T-cell (primary cell): Measurements from ENCODE around the gene ACTRT2. TPM values are rescaled to one million over a fixed set of nuclear protein-coding genes. Genes with fewer than 3 reads are reported as not detected.
A peak's percentile ranks its signal among the peaks of the same experiment; 100 is the strongest.

Source experiments
- ATAC-seq, 4 experiments: fragments of 200-7000 bp in 3 of 4; fragments of 150-1000 bp in 1 of 4; cut with Tn5 transposase; replicated peaks in 1 of 4; 1 replicate in 3 of 4; 2 replicates in 1 of 4; pipeline ENCODE4 v1.10.0; 2021; ENCODE audit warnings: moderate library complexity in 3 of 4, mild to moderate bottlenecking in 2 of 4, moderate number of reproducible peaks in 1 of 4
- CTCF ChIA-PET, 2 donors: fragments of 300-600 bp; sonication (Branson Sonifier 250); formaldehyde crosslinking; loops; one replicate each; lab custom pipeline; 2022; ENCODE audit warnings: antibody characterized with exemption in 2 of 2; lab: Charles Lee
- POLR2A ChIA-PET, 2 donors: fragments of 300-600 bp; sonication (Branson Sonifier 250); formaldehyde crosslinking; loops; one replicate each; lab custom pipeline; 2022; ENCODE audit warnings: antibody characterized with exemption in 2 of 2; lab: Charles Lee
- DNase-seq, 35 experiments: peaks; one replicate each; pipeline versions ENCODE4 v3.0.0 to v3.0.0-alpha.2; 2013 to 2023
- H3K27ac ChIP-seq: one replicate; pipeline ENCODE4 v1.5.1; 2013; ENCODE audit warnings: low read length
- H3K27me3 ChIP-seq, 2 experiments: replicated peaks in 1 of 2; 1 replicate in 1 of 2; 2 replicates in 1 of 2; pipeline versions ENCODE4 v1.6.1 to v1.7.0; 2013; ENCODE audit warnings: low read length in 1 of 2, mixed read lengths in 1 of 2; ENCODE audit not compliant: control insufficient read depth in 2 of 2, insufficient read depth in 2 of 2; ENCODE audit errors: extremely low read depth in 1 of 2
- H3K36me3 ChIP-seq, 2 donors: 1 replicate in 1 of 2; 2 replicates in 1 of 2; pipeline versions ENCODE4 v1.6.1 to v1.7.0; 2013; ENCODE audit warnings: low read length in 1 of 2; ENCODE audit not compliant: control insufficient read depth in 2 of 2, insufficient read depth in 1 of 2; ENCODE audit errors: extremely low read depth in 1 of 2
- H3K4me1 ChIP-seq, 2 experiments: 1 replicate in 1 of 2; 2 replicates in 1 of 2; pipeline versions ENCODE4 v1.6.1 to v1.7.0; 2013; ENCODE audit warnings: low read length in 2 of 2, mixed read lengths in 1 of 2; ENCODE audit not compliant: insufficient read depth in 2 of 2, control insufficient read depth in 1 of 2; ENCODE audit errors: extremely low read depth in 1 of 2
- H3K4me3 ChIP-seq, 2 donors: 1 replicate in 1 of 2; 2 replicates in 1 of 2; pipeline versions ENCODE4 v1.5.1 to v1.7.0; 2013; ENCODE audit warnings: mild to moderate bottlenecking in 2 of 2, low read length in 1 of 2, moderate library complexity in 1 of 2; ENCODE audit not compliant: control insufficient read depth in 1 of 2; ENCODE audit errors: extremely low read depth in 1 of 2
- H3K9me3 ChIP-seq: 2 replicates; pipeline ENCODE4 v1.7.0; 2013
- H3K27ac Mint-ChIP-seq, 2 donors: one replicate each; pipeline ENCODE4 v1.8.0; 2020 to 2021; ENCODE audit warnings: mild to moderate bottlenecking in 2 of 2, mixed read lengths in 2 of 2
- H3K27me3 Mint-ChIP-seq, 2 donors: one replicate each; pipeline ENCODE4 v1.8.0; 2021 to 2022; ENCODE audit warnings: mixed read lengths in 2 of 2
- H3K36me3 Mint-ChIP-seq: one replicate; pipeline ENCODE4 v1.8.0; 2021; ENCODE audit warnings: mixed read lengths
- H3K4me1 Mint-ChIP-seq, 3 donors: one replicate each; pipeline ENCODE4 v1.8.0; 2020 to 2022; ENCODE audit warnings: mixed read lengths in 3 of 3, mild to moderate bottlenecking in 1 of 3
- H3K4me3 Mint-ChIP-seq, 3 donors: one replicate each; pipeline ENCODE4 v1.8.0; 2020 to 2022; ENCODE audit warnings: mild to moderate bottlenecking in 3 of 3, mixed read lengths in 3 of 3, moderate library complexity in 3 of 3
- H3K9me3 Mint-ChIP-seq, 3 donors: one replicate each; pipeline ENCODE4 v1.8.0; 2020 to 2022; ENCODE audit warnings: mixed read lengths in 3 of 3
- WGBS: methylation state at CpG from one replicate; pipeline ENCODE4 v1.1.5; 2013; ENCODE audit warnings: missing lambda C conversion rate; ENCODE audit not compliant: insufficient coverage; 5-methylcytosine and 5-hydroxymethylcytosine counted together
- total RNA-seq, 35 experiments: library from RNA in 6 of 35; stranded (reverse) in 6 of 35; fragments of 120-200 nt in 1 of 35; gene quantifications; one replicate each; pipeline versions ENCODE4 v1.2.1 to v1.2.4 and lab custom pipeline; 2013 to 2026

The ACTRT2 gene
- total RNA-seq, 5 donors from 2014 or later (not counting 1 experiment from before 2014, with no cell fraction given): not detected

- no peak overlapping the region for H3K4me3 ChIP-seq
- Mint-ChIP-seq H3K4me3 (no peak overlapping the region), H3K4me1 (no peaks in the 10 kb centered on the region), H3K27me3 (peaks cover 4 to 7% of the 10 kb centered on the region in 2 donors), H3K9me3 (peaks cover 4 to 21% (median 19%) of the 10 kb centered on the region in 3 donors), H3K36me3 (no peaks in the 10 kb centered on the region), H3K27ac (no peak overlapping the region)
- no peaks in the 10 kb centered on the region for H3K9me3 ChIP-seq
- peak in 1 of 35 experiments; percentile 2 for DNase-seq
- ATAC-seq: no peak
- no peak overlapping the region for H3K27ac ChIP-seq
- no peaks in the 10 kb centered on the region for H3K4me1 ChIP-seq
- peaks cover 0 to 13% of the 10 kb centered on the region in 2 experiments for H3K27me3 ChIP-seq
- ChIA-PET POLR2A (no interaction called here), CTCF (no interaction called here)
- 78% methylated on average over 9 of the region's 18 CpGs for WGBS
- no peaks in the 10 kb centered on the region for H3K36me3 ChIP-seq
These were observed 29.3 kb upstream of the ACTRT2 start for GRCh38 chr1:2991753-2992495.

GRCh38 chr1:2998503-2999100 is 22.7 kb upstream of the ACTRT2 start:
- 57% methylated on average over 4 of the region's 9 CpGs for WGBS
- Histone ChIP-seq H3K4me1 (no peaks in the 10 kb centered on the region), H3K27ac (no peak overlapping the region), H3K9me3 (no peaks in the 10 kb centered on the region), H3K27me3 (peaks cover 0 to 37% of the 10 kb centered on the region in 2 experiments), H3K4me3 (no peak overlapping the region), H3K36me3 (no peaks in the 10 kb centered on the region)
- Mint-ChIP-seq H3K9me3 (peaks cover 11 to 25% (median 15%) of the 10 kb centered on the region in 3 donors), H3K4me1 (no peaks in the 10 kb centered on the region), H3K27ac (no peak overlapping the region), H3K27me3 (peaks cover 4 to 25% of the 10 kb centered on the region in 2 donors), H3K36me3 (no peaks in the 10 kb centered on the region), H3K4me3 (no peak overlapping the region)
- DNase-seq (peak in 1 of 35 experiments; percentile 0), ATAC-seq (no peak)
- ChIA-PET POLR2A (no interaction called here), CTCF (no interaction called here)

- peaks cover 7 to 21% (median 10%) of the 10 kb centered on the region in 3 donors for H3K9me3 Mint-ChIP-seq
These were observed 22.1 kb upstream of the ACTRT2 start for GRCh38 chr1:2999138-2999537.

GRCh38 chr1:2999571-2999970 is 21.7 kb upstream of the ACTRT2 start:
- H3K9me3 Mint-ChIP-seq: peaks cover 7 to 16% (median 7%) of the 10 kb centered on the region in 3 donors
- POLR2A ChIA-PET: no interaction called here

More at GRCh38 chr1:2999138-2999537, 22.1 kb upstream of the ACTRT2 start:
- Mint-ChIP-seq H3K4me1 (no peaks in the 10 kb centered on the region), H3K36me3 (no peaks in the 10 kb centered on the region), H3K4me3 (no peak overlapping the region), H3K27ac (no peak overlapping the region), H3K27me3 (peaks cover 4 to 28% of the 10 kb centered on the region in 2 donors)
- CTCF ChIA-PET: no interaction called here
- Histone ChIP-seq H3K4me3 (no peak overlapping the region), H3K36me3 (no peaks in the 10 kb centered on the region), H3K27me3 (peaks cover 0 to 42% of the 10 kb centered on the region in 2 experiments), H3K4me1 (no peaks in the 10 kb centered on the region), H3K9me3 (no peaks in the 10 kb centered on the region), H3K27ac (no peak overlapping the region)
- ATAC-seq (no peak), DNase-seq (no peak)
- no CpG with 5 or more reads among the region's 2 CpGs for WGBS
- POLR2A ChIA-PET: no interaction called here

GRCh38 chr1:3000214-3000613 is 21.1 kb upstream of the ACTRT2 start:
- H3K9me3 ChIP-seq: no peaks in the 10 kb centered on the region

More at GRCh38 chr1:2999571-2999970, 21.7 kb upstream of the ACTRT2 start:
- DNase-seq (peak in 1 of 35 experiments; percentile 3), ATAC-seq (no peak)
- no peak overlapping the region for H3K4me3 ChIP-seq
- H3K27me3 ChIP-seq: peaks cover 0 to 47% of the 10 kb centered on the region in 2 experiments
- 67% methylated on average over 2 of the region's 6 CpGs for WGBS
- Mint-ChIP-seq H3K36me3 (no peaks in the 10 kb centered on the region), H3K4me3 (no peak overlapping the region), H3K4me1 (no peaks in the 10 kb centered on the region), H3K27me3 (peaks cover 4 to 30% of the 10 kb centered on the region in 2 donors), H3K27ac (no peak overlapping the region)
- no peaks in the 10 kb centered on the region for H3K4me1 ChIP-seq
- H3K36me3 ChIP-seq: no peaks in the 10 kb centered on the region
- CTCF ChIA-PET: no interaction called here
- no peaks in the 10 kb centered on the region for H3K9me3 ChIP-seq
- no peak overlapping the region for H3K27ac ChIP-seq

GRCh38 chr1:3000671-3001470 is 20.4 kb upstream of the ACTRT2 start:
- H3K27me3 Mint-ChIP-seq: peaks cover 4 to 35% of the 10 kb centered on the region in 2 donors
- H3K36me3 Mint-ChIP-seq: no peaks in the 10 kb centered on the region
- Histone ChIP-seq H3K27ac (no peak overlapping the region), H3K36me3 (no peaks in the 10 kb centered on the region), H3K27me3 (peaks cover 0 to 60% of the 10 kb centered on the region in 2 experiments), H3K4me3 (no peak overlapping the region), H3K4me1 (no peaks in the 10 kb centered on the region), H3K9me3 (no peaks in the 10 kb centered on the region)
- DNase-seq (peak in 1 of 35 experiments; percentile 3), ATAC-seq (no peak)
- ChIA-PET CTCF (no interaction called here), POLR2A (no interaction called here)
- H3K4me3 Mint-ChIP-seq: no peak overlapping the region
- H3K9me3 Mint-ChIP-seq: peaks cover 3 to 12% (median 7%) of the 10 kb centered on the region in 3 donors
- H3K27ac Mint-ChIP-seq: no peak overlapping the region
- H3K4me1 Mint-ChIP-seq: no peaks in the 10 kb centered on the region
- 75% methylated on average over 11 of the region's 20 CpGs for WGBS

More at GRCh38 chr1:3000214-3000613, 21.1 kb upstream of the ACTRT2 start:
- Mint-ChIP-seq H3K9me3 (peaks cover 7 to 16% (median 7%) of the 10 kb centered on the region in 3 donors), H3K27me3 (peaks cover 4 to 30% of the 10 kb centered on the region in 2 donors), H3K4me1 (no peaks in the 10 kb centered on the region), H3K36me3 (no peaks in the 10 kb centered on the region), H3K4me3 (no peak overlapping the region), H3K27ac (no peak overlapping the region)
- H3K27me3 ChIP-seq: peaks cover 0 to 53% of the 10 kb centered on the region in 2 experiments
- H3K36me3 ChIP-seq: no peaks in the 10 kb centered on the region
- no peak overlapping the region for H3K4me3 ChIP-seq
- DNase-seq (peak in 1 of 35 experiments; percentile 2), ATAC-seq (no peak)
- WGBS: 77% methylated on average over 4 of the region's 15 CpGs
- H3K4me1 ChIP-seq: no peaks in the 10 kb centered on the region
- no peak overlapping the region for H3K27ac ChIP-seq
- CTCF ChIA-PET: no interaction called here
- POLR2A ChIA-PET: no interaction called here
